Prostate gland (tissue), 2 donors: ENCODE results near the gene MYO1B. TPM values are rescaled to one million over a fixed set of nuclear protein-coding genes. Genes with fewer than 3 reads are reported as not detected.

Experiments
- DNase-seq: peaks from one replicate; pipeline ENCODE4 v3.0.0-alpha.2; 2019; ENCODE audit warnings: low spot score
- H3K27ac ChIP-seq, 2 donors: fragments of 200-600 bp; sonication (generic); 2 replicates each; pipeline ENCODE4 v1.5.1; 2017 to 2019
- H3K27me3 ChIP-seq: fragments of 200-600 bp; sonication (generic); replicated peaks from 2 replicates; pipeline ENCODE4 v1.5.1; 2019; ENCODE audit not compliant: insufficient read depth
- H3K36me3 ChIP-seq, 2 donors: fragments of 200-600 bp; sonication (generic); 1 replicate in 1 of 2; 2 replicates in 1 of 2; pipeline versions ENCODE4 v1.5.1 to v1.8.1; 2017 to 2019
- H3K4me1 ChIP-seq: fragments of 200-600 bp; sonication (generic); replicated peaks from 2 replicates; pipeline ENCODE4 v1.5.1; 2019
- H3K4me3 ChIP-seq, 2 donors: fragments of 200-600 bp; sonication (generic); 2 replicates each; pipeline ENCODE4 v1.5.1; 2017 to 2019
- H3K9me3 ChIP-seq: fragments of 200-600 bp; sonication (generic); 2 replicates; pipeline ENCODE4 v1.5.1; 2017
- CTCF ChIP-seq, 4 experiments: fragments of 200-600 bp in 2 of 4; fragments of 450-650 bp in 2 of 4; sonication (generic) in 2 of 4; IDR thresholded peaks; 1 replicate in 3 of 4; 2 replicates in 1 of 4; pipeline ENCODE4 v1.5.1; 2016 to 2019; ENCODE audit warnings: antibody characterized with exemption in 4 of 4, mild to moderate bottlenecking in 2 of 4, moderate library complexity in 2 of 4
- POLR2A ChIP-seq: fragments of 450-650 bp; IDR thresholded peaks from one replicate; pipeline ENCODE4 v1.6.1; 2016; ENCODE audit warnings: antibody characterized with exemption, mild to moderate bottlenecking
- POLR2AphosphoS5 ChIP-seq: sonication (generic); formaldehyde crosslinking; IDR thresholded peaks from one replicate; pipeline ENCODE4 v1.6.1; 2017; ENCODE audit warnings: antibody characterized with exemption
- WGBS: methylation state at CpG from one replicate; pipeline ENCODE4 v1.1.5; 2018; 5-methylcytosine and 5-hydroxymethylcytosine counted together
- intact Hi-C: fragments of 100-400 bp; cut with DNase I; formaldehyde crosslinking; loops from one replicate; pipeline ENCODE4 v1.14.2; 2022
- total RNA-seq, 2 donors: library from RNA; depleted of rRNA; stranded (reverse); fragments of >200 nt; gene quantifications; one replicate each; pipeline ENCODE4 v1.1.0, GENCODE V29; 2016

MYO1B gene
- total RNA-seq, 2 donors from 2014 or later = 22.4 to 38.3 TPM

DNA sequence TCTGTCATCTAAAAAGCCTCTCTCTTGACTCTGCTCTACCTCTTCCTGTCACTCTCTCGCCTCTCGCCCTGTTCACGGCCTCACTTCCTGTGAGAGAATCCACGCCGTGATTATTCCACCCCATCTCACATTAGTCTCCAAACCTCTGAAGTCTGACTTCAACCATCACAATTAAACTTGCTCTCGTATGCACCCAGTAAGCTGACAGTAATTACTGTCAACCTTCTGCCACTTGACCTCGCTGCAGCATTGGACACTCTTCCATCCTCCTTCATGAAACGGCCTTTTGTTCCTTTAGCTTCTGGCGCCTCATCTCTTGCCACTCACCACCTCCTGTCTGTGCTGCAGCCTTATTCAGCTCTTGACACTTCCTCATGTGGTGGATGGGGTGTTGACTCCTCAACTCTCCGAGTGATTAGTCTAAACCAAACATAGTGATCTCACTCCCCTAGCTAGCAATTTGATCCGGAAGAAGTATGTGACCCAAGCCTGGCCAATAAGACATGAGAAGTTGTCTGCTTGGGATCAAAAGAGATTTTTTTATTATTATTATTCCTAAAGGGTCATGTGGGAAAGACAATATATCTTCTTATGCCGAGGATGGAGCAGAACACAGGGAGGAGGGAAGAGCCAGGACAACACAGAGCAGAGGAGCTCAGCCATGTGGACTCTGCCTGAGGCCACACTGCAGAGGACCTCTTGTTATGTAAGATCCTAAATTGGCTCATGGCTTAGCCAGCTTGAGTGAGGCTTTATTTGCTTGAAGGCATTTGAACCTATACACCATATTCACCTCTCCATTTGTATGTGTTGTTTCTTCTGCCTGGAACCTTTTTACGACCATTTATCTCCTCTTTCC is 38.4 kb upstream of the MYO1B start:
- DNase-seq = no peak
- no peak overlapping the region for H3K27ac ChIP-seq
- WGBS = 87% methylated on average over 13 of the region's 13 CpGs
- no peak overlapping the region for H3K4me3 ChIP-seq
- no peaks in the 10 kb centered on the region for H3K9me3 ChIP-seq
- intact Hi-C loops = no loop called here
- H3K27me3 ChIP-seq = no peaks in the 10 kb centered on the region
- no peaks in the 10 kb centered on the region for H3K36me3 ChIP-seq
- TF ChIP-seq POLR2AphosphoS5 (no peak), POLR2A (no peak), CTCF (IDR thresholded peaks at IDR 0.05) (no peak)
- no peaks in the 10 kb centered on the region for H3K4me1 ChIP-seq

- WGBS = 88% methylated on average over 1 of the region's 1 CpG
- intact Hi-C loops = no loop called here
- DNase-seq = no peak
- Histone ChIP-seq H3K27ac (no peak overlapping the region), H3K36me3 (no peaks in the 10 kb centered on the region), H3K27me3 (no peaks in the 10 kb centered on the region), H3K4me1 (no peaks in the 10 kb centered on the region), H3K9me3 (no peaks in the 10 kb centered on the region), H3K4me3 (no peak overlapping the region)
- TF ChIP-seq CTCF (IDR thresholded peaks at IDR 0.05) (no peak), POLR2AphosphoS5 (no peak), POLR2A (no peak)
These were observed 35.9 kb upstream of the MYO1B start for GRCh38 chr2:191209340-191209739.

- TF ChIP-seq POLR2A (no peak), POLR2AphosphoS5 (no peak), CTCF (IDR thresholded peaks at IDR 0.05) (no peak)
- H3K27me3 ChIP-seq = no peaks in the 10 kb centered on the region
- H3K9me3 ChIP-seq = no peaks in the 10 kb centered on the region
- H3K4me1 ChIP-seq = no peaks in the 10 kb centered on the region
- no peak overlapping the region for H3K4me3 ChIP-seq
- DNase-seq = no peak
- H3K36me3 ChIP-seq = no peaks in the 10 kb centered on the region
- intact Hi-C loops = no loop called here
- no peak overlapping the region for H3K27ac ChIP-seq
These were observed 33.1 kb upstream of the MYO1B start for GRCh38 chr2:191212119-191212518.

DNA sequence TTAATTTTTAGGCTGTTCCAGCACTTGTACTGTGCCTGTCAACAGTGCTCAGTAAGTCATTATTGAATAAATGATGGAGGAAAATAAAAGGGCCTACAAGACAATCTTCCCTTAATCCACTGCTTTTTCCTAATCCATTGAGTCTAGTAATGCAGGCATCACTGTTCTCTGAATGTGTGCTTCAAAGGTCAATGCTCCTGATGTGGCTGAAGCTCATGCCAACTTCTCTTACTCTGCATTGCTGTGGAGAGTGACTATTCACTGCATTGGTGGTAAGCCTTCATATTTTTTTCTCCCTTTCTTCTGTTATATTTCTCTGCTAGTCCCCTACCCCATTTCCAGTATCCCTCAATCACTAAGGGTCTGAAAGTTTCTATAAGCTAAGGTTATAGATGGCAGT is 31.9 kb upstream of the MYO1B start:
- H3K27ac ChIP-seq = no peak overlapping the region
- intact Hi-C loops = no loop called here

More for the DNA sequence above, 31.9 kb upstream of the MYO1B start:
- no peak for DNase-seq
- TF ChIP-seq POLR2A (no peak), POLR2AphosphoS5 (no peak), CTCF (IDR thresholded peaks at IDR 0.05) (no peak)
- H3K36me3 ChIP-seq = no peaks in the 10 kb centered on the region
- H3K9me3 ChIP-seq = no peaks in the 10 kb centered on the region
- H3K27me3 ChIP-seq = no peaks in the 10 kb centered on the region
- no peaks in the 10 kb centered on the region for H3K4me1 ChIP-seq
- no peak overlapping the region for H3K4me3 ChIP-seq
